Measurements from ENCODE around the gene KDM7A. TPM values are rescaled to one million over a fixed set of nuclear protein-coding genes. Genes with fewer than 3 reads are reported as not detected.

Gene KDM7A
- total RNA-seq, 1 experiment from 2014 or later = 6.6 TPM

DNA sequence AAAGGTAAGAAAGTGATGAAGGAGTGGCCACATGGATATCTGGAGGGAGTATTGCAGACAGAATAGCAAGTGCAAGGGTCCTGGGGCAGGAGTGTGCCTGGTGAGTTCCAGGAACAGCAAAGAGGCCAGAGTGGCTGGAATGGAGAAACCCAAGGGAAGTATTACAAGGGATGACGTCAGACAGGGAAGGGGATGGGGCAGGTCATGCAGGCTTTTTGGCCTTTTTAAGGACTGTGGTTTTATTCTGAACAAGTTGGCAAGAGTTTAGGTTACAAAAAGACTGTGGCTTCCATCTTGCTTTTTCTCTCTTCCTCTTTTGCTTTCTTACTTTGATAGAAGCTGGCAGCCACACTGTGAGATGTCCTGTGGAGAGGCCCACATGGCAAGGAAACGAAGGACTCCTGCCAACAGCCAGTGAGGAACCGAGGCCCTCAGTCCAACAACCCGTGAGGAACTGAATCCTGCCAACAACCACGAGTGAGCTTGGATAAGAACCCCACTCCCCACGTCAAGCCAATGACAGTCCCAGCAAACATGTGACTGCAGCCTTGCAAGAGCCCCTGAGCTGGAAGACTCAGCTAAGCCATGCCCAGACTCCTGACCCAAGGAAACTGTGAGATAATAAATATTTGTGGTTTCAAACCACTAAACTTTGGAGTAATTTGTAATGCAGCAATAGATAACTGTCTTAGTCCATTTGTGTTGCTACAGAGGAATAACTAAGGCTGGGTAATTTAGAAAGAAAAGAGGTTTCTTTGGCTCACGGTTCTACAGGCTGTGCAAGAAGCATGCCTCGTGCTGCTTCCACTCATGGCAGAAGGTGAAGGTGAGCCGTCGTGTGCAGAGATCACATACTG, 19.8 kb upstream of the KDM7A start:
- DNase-seq = no peak
- no peak overlapping the region for H3K27ac ChIP-seq (ENCODE audit: insufficient read length, low read depth, low read length)
- H3K79me2 ChIP-seq (ENCODE audit: insufficient read depth, low read length) = no peaks in the 10 kb centered on the region
- H3K56ac ChIP-seq (ENCODE audit: insufficient read length, low read depth, low read length) = no peak overlapping the region
- H2BK12ac ChIP-seq (ENCODE audit: insufficient read length, low read depth, low read length) = no peak overlapping the region
- H3K4me1 ChIP-seq (ENCODE audit: insufficient read depth, low read length) = no peaks in the 10 kb centered on the region
- no peak overlapping the region for H2AFZ ChIP-seq (ENCODE audit: low read length)
- WGBS (ENCODE audit: extremely low coverage, insufficient read length, low lambda C conversion rate) = no CpG with 5 or more reads among the region's 10 CpGs
- Mint-ChIP-seq H3K4me3 (no peak overlapping the region), H3K4me1 (peaks cover 8 to 11% of the 10 kb centered on the region in 2 experiments), H3K36me3 (ENCODE audit: insufficient read depth in 1 of 3, low read depth in 3 of 3) (peaks cover 0 to 10% (median 0%) of the 10 kb centered on the region in 3 experiments; a peak in 3 of 7 replicates), H3K27me3 (ENCODE audit: low read depth) (peaks cover 16% of the 10 kb centered on the region), H3K9me3 (peaks cover 0 to 7% of the 10 kb centered on the region in 2 experiments; a peak in 2 of 5 replicates), H3K27ac (no peak overlapping the region)
- H2BK15ac ChIP-seq (ENCODE audit: low read depth, low read length) = no peak overlapping the region
- H4K20me1 ChIP-seq (ENCODE audit: control insufficient read depth, insufficient read depth, insufficient read length) = no peaks in the 10 kb centered on the region
- no peak overlapping the region for H4K8ac ChIP-seq (replicated peaks; ENCODE audit: insufficient read length, low read depth, low read length)
- H3K9ac ChIP-seq (ENCODE audit: extremely low read depth, insufficient read length, low read length) = no peak overlapping the region
- no peak overlapping the region for H4K5ac ChIP-seq (ENCODE audit: insufficient read length, low read depth, low read length)
- H2BK120ac ChIP-seq (ENCODE audit: low read depth, low read length, poor library complexity, severe bottlenecking) = no peak overlapping the region
- H2BK5ac ChIP-seq (ENCODE audit: insufficient read length, low read length) = no peak overlapping the region
- no peak overlapping the region for H2AK5ac ChIP-seq (ENCODE audit: insufficient read length, low read length)
- H3K27me3 ChIP-seq (ENCODE audit: insufficient read depth, low read length) = no peaks in the 10 kb centered on the region
- H3K4me2 ChIP-seq (ENCODE audit: insufficient read depth, insufficient read length, low read length) = no peak overlapping the region
- H3K14ac ChIP-seq (ENCODE audit: insufficient read depth, low read length) = no peak overlapping the region
- no peak overlapping the region for H2BK20ac ChIP-seq (ENCODE audit: low read depth, low read length, poor library complexity, severe bottlenecking)
- H4K91ac ChIP-seq (ENCODE audit: insufficient read length, low read depth, low read length) = no peak overlapping the region
- no peak overlapping the region for H3K4ac ChIP-seq (ENCODE audit: low read depth, low read length)
- H3K79me1 ChIP-seq (ENCODE audit: insufficient read depth, low read depth, low read length, poor library complexity, severe bottlenecking) = no peaks in the 10 kb centered on the region
- no peak overlapping the region for H3T11ph ChIP-seq (ENCODE audit: low read length)
- H3K9me3 ChIP-seq (ENCODE audit: control insufficient read depth, low read depth, low read length) = no peaks in the 10 kb centered on the region
- no peak overlapping the region for H3K23ac ChIP-seq (ENCODE audit: insufficient read length, low read depth, low read length)
- H3K18ac ChIP-seq (ENCODE audit: insufficient read length, low read depth, low read length) = no peak overlapping the region
- no peaks in the 10 kb centered on the region for H3K23me2 ChIP-seq (ENCODE audit: insufficient read length, low read depth, low read length, poor library complexity, severe bottlenecking)
- TF ChIP-seq, protein P1, sequence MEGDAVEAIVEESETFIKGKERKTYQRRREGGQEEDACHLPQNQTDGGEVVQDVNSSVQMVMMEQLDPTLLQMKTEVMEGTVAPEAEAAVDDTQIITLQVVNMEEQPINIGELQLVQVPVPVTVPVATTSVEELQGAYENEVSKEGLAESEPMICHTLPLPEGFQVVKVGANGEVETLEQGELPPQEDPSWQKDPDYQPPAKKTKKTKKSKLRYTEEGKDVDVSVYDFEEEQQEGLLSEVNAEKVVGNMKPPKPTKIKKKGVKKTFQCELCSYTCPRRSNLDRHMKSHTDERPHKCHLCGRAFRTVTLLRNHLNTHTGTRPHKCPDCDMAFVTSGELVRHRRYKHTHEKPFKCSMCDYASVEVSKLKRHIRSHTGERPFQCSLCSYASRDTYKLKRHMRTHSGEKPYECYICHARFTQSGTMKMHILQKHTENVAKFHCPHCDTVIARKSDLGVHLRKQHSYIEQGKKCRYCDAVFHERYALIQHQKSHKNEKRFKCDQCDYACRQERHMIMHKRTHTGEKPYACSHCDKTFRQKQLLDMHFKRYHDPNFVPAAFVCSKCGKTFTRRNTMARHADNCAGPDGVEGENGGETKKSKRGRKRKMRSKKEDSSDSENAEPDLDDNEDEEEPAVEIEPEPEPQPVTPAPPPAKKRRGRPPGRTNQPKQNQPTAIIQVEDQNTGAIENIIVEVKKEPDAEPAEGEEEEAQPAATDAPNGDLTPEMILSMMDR (conservative IDR thresholded peaks at IDR 0.05) = no peak

Measured in H9 (cell line).